ENCODE results near the gene FNBP1L.
"Not testable (repeated sequence)": the region's sequence is repeated elsewhere in the genome, so short reads cannot be mapped to it uniquely, and the experiment has no call there.

Gene FNBP1L

GRCh38 chr1:93537924-93538323 lies 90.0 kb downstream of the FNBP1L start:
- DNase-seq = no peak

DNA sequence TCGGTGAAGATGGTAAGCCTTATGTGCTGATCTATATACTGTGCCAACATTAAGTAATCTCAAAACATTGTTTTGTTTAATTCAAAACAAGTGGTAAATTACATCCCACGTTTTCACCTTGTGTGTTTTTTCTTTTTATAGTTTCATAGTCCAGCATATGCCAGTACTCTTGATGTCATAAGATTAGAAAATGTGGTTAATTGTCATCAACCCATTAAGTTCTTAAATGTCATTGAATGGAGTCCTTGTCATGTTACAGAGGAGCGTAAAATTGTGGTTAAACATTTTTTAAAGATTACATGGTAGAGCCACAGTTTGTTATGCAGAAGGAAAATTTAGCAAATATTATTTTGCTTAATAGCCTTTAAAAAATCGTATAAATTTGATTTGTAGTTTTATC lies 93.1 kb downstream of the FNBP1L start:
- no peak for DNase-seq

GRCh38 chr1:93542398-93542797 lies 94.5 kb downstream of the FNBP1L start:
- DNase-seq = no peak

DNA sequence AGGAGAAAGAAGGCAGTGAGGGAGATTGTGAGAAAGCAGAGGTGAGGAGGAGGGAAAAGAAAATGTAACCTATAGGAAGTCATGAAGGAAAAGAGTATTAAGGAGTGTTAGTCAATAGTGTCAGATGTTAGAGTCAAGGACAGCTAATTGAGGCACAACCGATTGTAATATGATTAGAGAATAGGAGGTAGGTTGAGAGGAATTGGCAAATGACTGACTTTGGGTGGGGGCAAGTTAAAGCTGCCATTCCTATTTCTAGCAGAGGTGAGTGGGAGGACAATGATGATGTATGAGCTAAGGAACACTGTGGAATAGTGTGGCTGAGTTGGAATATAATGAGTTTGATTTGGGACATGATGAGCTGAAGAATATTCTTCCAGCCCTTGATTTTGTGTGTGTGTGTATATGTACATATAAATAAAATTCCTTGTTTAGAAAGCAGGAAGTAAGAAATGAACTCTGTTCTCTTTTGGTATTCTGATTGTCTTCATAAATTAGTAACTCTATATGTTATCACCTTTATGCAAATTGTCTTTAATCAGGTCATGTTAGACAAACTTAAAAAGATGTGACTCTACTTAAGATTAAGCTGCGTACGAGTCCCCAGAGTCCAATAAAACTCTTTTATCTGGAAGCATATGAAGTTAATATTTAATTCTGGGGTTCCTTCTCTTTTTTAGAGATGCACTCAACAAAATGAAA lies 98.4 kb downstream of the FNBP1L start:
- DNase-seq = no peak

- DNase-seq = no peak
Observed at GRCh38 chr1:93549131-93549530, 101.2 kb downstream of the FNBP1L start.

DNA sequence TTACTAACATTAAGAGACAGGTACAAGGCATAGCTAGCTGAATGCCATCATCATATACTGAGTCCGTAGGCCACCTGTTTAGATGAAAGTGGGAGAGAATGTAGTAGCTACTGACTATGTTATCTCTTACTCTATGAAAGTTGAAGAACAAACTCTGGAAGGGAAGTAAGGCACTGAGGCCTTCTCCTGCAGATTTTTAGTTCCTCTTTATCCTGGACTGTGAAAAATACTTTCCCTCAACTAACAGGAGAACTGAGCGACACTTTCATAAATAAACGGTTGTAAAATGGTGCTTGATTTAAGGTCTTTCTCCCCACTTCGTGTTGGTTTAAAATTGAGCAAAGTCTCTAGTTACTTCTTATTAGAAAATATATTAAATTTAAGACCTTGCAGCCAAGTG lies 101.9 kb downstream of the FNBP1L start:
- no peak for DNase-seq

GRCh38 chr1:93552741-93553455 lies 105.0 kb downstream of the FNBP1L start:
- no peak for DNase-seq

- DNase-seq = not testable (repeated sequence)
Observed at GRCh38 chr1:93553886-93554490, 106.1 kb downstream of the FNBP1L start.

GRCh38 chr1:93554883-93555872 lies 107.3 kb downstream of the FNBP1L start:
- DNase-seq = no peak

DNA sequence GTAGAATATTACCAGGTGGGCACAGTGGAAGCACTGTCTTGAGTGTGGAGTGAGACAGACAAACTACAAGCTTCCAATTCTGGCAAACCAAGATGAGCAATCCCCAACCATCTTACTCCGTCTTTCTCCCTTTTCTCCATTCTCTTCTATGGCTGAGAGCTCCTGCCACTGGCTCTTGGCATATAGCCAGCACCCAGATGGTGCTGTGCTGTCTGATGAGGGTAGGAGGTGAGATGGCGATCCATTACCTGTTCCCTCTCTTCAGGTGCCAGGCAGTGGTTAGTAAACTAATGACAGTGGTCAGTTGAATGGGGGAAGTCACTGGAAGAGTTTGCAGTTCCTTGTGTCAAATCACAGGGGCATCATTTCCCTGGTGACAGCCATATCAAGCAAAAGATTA lies 108.4 kb downstream of the FNBP1L start:
- DNase-seq = no peak

GRCh38 chr1:93559045-93559444 lies 111.1 kb downstream of the FNBP1L start:
- DNase-seq = no peak

GRCh38 chr1:93559695-93560094 lies 111.8 kb downstream of the FNBP1L start:
- DNase-seq = no peak

DNA sequence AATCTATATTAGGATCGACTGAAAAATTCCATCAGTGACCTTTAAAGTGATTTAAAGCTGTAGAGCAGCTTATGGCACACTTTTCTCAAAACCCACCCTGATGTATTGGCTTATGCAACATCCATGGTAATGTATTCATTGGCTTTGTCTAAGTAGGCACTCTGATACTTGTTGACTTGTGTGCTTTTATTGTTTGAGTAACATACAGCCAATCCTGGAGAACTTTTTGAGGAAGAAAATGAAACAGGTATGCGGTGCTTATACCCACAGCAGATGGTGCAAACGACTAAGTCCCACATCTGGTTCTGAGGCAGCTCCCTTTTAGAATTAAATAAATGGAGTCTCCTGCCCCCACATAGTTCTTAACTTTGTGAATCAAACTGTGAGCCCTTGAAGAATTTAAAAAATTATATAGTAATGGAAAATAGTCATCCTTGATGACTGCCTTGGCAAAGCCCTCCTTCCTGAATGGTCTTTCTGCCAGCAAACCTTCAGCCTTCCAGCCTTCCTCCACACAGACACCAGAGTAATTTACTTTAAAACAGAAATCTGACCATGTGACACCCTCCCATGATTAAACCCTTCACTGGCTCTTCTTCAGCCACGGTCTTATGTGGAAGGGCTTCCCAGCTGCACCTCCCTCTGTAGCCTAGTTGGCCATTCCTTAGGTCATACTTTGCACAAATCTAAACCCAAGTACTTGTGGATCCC lies 117.7 kb downstream of the FNBP1L start:
- DNase-seq = no peak

- DNase-seq = no peak
Observed at GRCh38 chr1:93566227-93566626, 118.3 kb downstream of the FNBP1L start.

DNA sequence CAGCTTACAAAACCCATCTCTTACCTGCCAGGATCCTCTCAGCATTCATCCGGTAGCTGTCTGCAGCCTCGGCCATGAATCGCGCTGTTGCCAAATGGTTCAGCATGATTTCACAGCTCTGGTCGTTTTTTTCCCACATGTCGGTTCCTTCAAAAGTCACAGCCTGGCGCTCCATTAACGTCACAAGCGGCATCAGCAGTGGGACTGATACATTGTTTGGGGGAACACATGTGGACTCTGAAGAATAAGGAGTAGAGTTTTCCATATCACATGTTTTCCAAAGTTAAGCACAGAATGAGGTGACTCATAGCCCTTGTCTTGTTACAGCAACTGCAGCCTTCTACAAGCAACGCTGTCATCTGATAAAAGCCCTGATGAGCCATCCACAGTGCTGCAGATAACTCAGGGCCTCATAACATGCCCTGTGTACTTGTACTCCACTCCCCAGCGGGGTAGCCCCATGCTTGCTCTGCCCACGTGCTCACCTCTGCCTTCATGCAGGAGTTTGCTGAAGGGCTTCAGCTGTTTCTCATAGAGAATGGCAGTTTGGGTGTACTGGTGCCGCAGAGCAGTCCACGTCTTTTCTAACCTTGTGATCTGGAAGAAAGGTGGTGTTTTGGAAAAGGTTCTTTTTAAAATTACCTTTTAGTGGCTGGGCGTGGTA lies 119.5 kb downstream of the FNBP1L start:
- DNase-seq = no peak

DNA sequence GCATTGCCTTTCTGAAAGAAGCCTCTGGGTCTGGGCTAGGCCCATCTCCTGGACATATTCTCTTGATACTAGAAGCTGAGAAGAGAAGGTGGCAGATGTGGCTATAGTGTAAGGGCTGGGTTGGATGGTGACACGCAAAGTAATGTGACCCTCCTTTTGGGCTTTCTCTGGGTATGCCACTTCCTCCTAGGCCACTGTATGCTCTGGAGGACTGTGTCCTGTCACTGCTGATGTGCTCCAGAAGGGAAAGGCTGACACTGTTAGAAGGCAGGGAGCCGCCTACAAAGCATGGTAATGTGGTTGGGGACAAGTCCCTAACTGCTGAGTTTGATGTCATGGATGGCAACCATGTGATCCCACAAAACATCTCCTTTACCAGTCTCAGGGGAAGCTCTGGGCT lies 121.6 kb downstream of the FNBP1L start:
- DNase-seq = no peak

DNA sequence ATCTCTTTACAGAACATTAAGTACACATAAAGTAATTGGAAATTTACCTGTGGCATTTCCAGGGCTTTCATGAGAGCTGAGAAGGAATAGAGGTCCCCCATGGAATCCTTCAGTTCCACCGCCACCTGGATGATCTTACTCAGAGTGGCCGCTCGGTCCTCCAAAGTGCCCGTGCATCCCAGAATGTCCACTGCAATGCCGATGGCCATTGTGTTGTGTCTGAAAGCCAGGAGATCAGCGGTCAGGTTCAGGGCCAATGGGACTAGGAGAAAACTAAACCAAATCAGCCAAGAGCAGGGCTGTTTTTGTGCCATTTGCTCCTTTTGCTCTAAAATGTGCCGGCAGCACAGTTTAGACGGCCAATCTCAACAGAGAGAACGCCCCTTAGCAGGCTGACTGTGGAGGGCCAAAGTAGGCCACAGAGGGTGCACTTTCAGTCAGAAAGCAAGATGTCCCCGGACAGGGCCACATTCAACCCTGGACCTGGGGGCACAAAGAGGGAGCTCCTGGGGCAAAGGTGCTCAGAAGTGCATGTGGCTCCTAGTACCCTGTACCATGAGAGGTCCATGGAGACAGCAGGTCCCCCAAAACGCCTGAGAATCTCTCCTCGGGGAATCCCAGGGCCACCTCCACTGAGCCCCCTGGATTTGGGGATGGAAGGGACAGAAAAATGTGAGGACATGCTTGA lies 123.8 kb downstream of the FNBP1L start:
- no peak for DNase-seq

DNA sequence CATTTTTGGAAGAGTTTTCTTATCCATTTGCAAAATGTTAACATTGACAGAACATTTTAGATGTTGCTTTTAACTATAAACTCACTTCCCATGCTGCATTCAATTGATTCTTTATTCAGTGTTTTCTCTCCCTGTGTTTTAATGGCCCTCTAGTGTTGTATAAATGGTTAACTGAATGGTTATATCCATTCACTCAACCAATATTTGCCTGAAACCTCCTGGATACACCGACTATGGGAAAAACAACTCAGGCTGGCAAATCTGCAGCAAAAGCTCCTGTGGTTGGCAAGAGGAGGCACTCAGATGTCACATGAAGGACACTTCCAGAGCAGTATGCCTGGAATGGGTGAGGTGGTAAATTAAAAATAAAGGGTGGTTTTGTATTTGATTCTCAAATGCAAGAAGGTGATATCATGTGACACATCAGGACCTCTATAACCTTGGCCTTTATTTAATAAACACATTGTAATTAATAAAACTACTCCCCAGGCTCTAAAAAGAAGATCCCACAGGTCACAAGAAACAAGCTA lies 126.1 kb downstream of the FNBP1L start:
- DNase-seq = no peak

DNA sequence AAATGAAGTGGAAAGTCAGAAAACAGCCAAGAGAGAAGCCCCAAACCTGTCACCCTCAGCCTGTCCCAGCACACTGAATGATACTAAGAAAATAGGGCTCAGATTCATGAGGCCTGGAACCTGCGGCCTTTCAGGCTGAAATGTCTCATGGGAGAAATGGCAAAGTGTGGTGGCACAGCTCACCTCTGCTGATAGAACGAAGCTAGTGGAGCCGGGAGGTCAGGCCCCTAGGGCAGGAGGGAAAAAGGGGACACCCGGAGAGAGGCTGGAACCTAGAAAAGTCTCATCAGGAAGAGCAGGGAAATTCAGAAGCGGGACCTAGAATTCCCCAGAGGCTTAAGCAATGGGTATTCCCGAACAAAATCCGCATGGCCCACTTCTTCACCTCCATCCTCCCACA lies 126.6 kb downstream of the FNBP1L start:
- DNase-seq = no peak

GRCh38 chr1:93574991-93575390 lies 127.1 kb downstream of the FNBP1L start:
- DNase-seq = no peak
